ENCODE results near the gene CEP85L.

CEP85L gene

GRCh38 chr6:118648866-118649554 lies 2.4 kb downstream of the CEP85L start:
- DNase-seq = no peak
- TF ChIP-seq CTCF (IDR thresholded peaks at IDR 0.05) = no peak
- no peak overlapping the region for H3K27ac Mint-ChIP-seq
- peak overlapping the region; percentile 87 for H3K4me3 Mint-ChIP-seq
- H3K36me3 Mint-ChIP-seq (ENCODE audit: low read depth) = peaks cover 6% of the 10 kb centered on the region
- peaks cover 4% of the 10 kb centered on the region for H3K27me3 Mint-ChIP-seq (ENCODE audit: low read depth, poor library complexity)
- H3K9me3 Mint-ChIP-seq = peaks cover 4% of the 10 kb centered on the region
- peaks cover 38% of the 10 kb centered on the region for H3K4me1 Mint-ChIP-seq

- Mint-ChIP-seq H3K4me3 (no peak overlapping the region), H3K9me3 (peaks cover 4% of the 10 kb centered on the region)
Observed at GRCh38 chr6:118646977-118647376, 4.4 kb downstream of the CEP85L start.

GRCh38 chr6:118645395-118645794 lies 6.0 kb downstream of the CEP85L start:
- DNase-seq = no peak

More at GRCh38 chr6:118646977-118647376, 4.4 kb downstream of the CEP85L start:
- Mint-ChIP-seq H3K36me3 (ENCODE audit: low read depth) (peaks cover 6% of the 10 kb centered on the region), H3K27ac (no peak overlapping the region), H3K4me1 (peaks cover 33% of the 10 kb centered on the region), H3K27me3 (ENCODE audit: low read depth, poor library complexity) (peaks cover 4% of the 10 kb centered on the region)
- no peak for TF ChIP-seq CTCF (IDR thresholded peaks at IDR 0.05)
- DNase-seq = no peak

DNA sequence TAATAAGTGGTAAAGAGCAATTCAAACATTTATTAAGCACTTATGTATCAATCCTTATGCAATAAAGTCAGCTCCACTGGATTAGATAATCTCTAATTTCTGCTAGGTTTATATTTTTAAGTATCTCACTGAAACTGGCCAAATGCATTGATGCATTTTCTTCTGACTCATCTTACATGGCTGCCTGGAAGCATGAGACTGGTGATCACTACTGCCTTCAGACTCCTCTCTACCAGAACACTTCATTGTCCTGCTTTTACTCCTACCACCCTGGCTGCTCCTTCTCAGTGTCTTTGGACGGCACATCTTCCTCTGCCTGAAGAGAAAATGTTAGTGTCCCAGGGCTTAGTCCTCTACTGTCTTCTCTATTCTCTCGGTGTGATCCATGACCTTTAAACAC lies 7.4 kb downstream of the CEP85L start:
- Mint-ChIP-seq H3K4me1 (peaks cover 17% of the 10 kb centered on the region), H3K27me3 (ENCODE audit: low read depth, poor library complexity) (no peaks in the 10 kb centered on the region), H3K9me3 (peaks cover 4% of the 10 kb centered on the region), H3K36me3 (ENCODE audit: low read depth) (peaks cover 6% of the 10 kb centered on the region), H3K27ac (peak overlapping the region; percentile 4), H3K4me3 (no peak overlapping the region)
- DNase-seq = no peak
- no peak for TF ChIP-seq CTCF (IDR thresholded peaks at IDR 0.05)

More at GRCh38 chr6:118645395-118645794, 6.0 kb downstream of the CEP85L start:
- Mint-ChIP-seq H3K9me3 (peaks cover 4% of the 10 kb centered on the region), H3K27me3 (ENCODE audit: low read depth, poor library complexity) (no peaks in the 10 kb centered on the region), H3K4me1 (peaks cover 29% of the 10 kb centered on the region), H3K36me3 (ENCODE audit: low read depth) (peaks cover 6% of the 10 kb centered on the region), H3K27ac (no peak overlapping the region), H3K4me3 (no peak overlapping the region)
- no peak for TF ChIP-seq CTCF (IDR thresholded peaks at IDR 0.05)

DNA sequence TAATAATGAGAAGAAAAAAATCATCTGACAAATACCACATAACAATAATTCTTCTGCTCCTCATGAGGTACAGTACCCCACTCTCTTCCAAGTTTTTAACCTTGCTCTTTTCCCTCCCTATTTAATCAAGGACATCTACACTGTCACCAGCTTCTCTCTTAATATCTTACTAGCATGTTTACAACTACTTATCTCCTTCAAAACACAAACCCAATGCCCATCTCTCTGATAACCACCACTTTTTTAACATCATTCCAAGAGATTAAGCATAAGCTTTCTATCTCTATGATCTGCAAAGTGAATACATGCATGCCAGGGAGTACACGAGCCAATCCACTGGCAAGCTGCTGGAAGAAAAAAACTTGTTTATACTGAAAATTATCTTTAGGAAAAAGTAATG lies 10.3 kb downstream of the CEP85L start:
- no peak for TF ChIP-seq CTCF (IDR thresholded peaks at IDR 0.05)
- H3K4me1 Mint-ChIP-seq = peaks cover 15% of the 10 kb centered on the region
- DNase-seq = no peak
- peaks cover 6% of the 10 kb centered on the region for H3K36me3 Mint-ChIP-seq (ENCODE audit: low read depth)
- H3K4me3 Mint-ChIP-seq = no peak overlapping the region
- H3K9me3 Mint-ChIP-seq = peaks cover 6% of the 10 kb centered on the region
- no peak overlapping the region for H3K27ac Mint-ChIP-seq
- H3K27me3 Mint-ChIP-seq (ENCODE audit: low read depth, poor library complexity) = no peaks in the 10 kb centered on the region

Measured in nephron progenitor cell (in vitro differentiated cells).